Cortex of kidney (tissue), 1 donor: Measurements from ENCODE around the gene EPG5.
"Not testable (repeated sequence)": the region's sequence is repeated elsewhere in the genome, so short reads cannot be mapped to it uniquely, and the experiment has no call there.

ENCODE experiments used
- DNase-seq: peaks from one replicate; lab custom pipeline; 2025; lab: John Stamatoyannopoulos, UW

Gene EPG5

DNA sequence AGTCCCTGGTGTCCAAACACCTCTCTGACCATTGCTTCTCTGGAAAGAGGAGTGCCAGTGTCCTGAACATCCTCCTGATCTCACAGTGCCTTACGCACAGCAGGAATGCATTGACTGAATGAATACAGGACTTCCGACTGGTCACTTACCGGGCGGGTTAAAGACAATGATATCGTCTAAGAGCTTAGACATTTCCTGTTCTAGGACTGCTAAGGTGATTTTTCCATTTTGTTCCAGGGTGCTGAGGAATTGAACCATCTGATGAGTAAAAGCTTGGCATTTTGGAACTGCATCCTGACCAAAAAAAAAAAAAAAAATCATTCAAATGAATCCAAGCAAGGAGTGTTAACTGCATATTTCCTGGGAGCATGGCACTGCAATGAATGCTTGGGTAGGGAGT lies 101.7 kb downstream of the EPG5 start:
- no peak for DNase-seq

DNA sequence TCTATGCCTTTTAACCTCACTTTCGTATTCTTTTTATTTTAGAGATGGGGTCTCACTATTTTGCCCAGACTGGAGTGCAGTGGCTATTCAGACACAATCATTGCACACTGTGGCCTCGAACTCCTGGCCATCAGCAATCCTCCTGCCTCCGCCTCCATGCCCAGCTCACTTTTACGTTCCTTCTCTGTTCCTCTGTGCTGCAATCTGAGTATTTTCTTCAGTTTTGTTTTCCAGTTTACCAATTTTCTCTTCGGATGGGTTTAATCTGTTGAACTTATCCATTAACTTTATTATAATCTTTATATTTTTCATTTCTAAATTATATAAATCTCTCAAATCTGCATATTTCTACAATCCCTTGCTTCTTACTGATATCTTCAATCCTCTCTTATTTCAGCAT lies 103.0 kb downstream of the EPG5 start:
- DNase-seq: no peak

DNA sequence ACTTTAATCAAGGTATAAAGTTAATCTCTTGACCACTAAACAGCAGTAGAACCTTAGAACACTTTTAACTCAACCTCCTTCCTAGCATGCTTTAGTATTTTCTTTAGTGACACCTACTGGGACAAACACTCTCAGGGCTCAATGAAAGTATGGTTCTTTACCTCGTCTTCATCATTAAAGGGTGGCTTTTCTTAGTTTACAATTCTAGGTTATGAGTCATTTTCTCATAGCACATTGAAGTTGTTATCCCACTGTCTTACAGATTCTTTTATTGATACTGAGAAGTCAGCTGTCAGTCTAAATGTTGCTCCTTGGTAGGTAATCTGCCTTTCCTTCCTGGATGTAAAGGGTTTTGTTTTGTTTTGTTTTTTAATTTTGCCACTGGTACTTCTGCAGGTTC lies 103.7 kb downstream of the EPG5 start:
- no peak for DNase-seq

DNA sequence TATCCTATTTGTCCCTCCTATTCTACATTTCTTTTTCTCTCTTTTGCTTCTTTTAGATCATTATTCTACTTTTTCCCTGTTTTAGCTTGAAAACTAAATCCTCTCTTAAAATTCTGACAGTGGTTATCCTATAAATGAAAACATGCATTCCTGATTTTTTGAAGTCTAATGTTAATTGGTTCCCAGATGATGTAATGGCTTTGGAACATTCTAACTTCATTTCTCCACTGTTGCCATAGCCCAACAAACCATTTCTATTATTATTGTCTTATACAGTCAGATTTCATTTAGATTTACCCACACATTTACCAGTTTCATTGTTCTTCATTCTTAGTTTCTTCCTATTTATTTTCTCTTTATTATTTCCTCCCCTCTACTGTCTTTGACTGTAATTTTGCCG lies 105.2 kb downstream of the EPG5 start:
- DNase-seq: no peak

DNA sequence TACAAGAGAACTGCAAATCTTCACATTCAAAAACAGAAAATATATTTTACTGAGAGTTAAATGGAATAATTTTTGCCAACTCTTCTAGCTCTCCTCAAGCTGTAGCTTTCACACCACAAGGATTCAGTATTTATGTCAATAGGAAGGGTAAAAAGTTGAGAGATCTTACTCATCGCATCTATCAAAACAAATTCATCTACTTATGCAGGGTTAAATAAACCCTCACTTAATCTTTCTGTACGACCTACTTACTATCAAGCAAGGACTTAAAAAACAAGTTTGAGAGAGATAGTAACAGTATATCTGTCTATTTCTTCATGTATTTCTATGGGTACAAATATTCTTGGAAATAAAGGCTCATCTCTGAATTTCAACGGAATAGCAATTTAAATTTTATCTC lies 106.2 kb downstream of the EPG5 start:
- no peak for DNase-seq

DNA sequence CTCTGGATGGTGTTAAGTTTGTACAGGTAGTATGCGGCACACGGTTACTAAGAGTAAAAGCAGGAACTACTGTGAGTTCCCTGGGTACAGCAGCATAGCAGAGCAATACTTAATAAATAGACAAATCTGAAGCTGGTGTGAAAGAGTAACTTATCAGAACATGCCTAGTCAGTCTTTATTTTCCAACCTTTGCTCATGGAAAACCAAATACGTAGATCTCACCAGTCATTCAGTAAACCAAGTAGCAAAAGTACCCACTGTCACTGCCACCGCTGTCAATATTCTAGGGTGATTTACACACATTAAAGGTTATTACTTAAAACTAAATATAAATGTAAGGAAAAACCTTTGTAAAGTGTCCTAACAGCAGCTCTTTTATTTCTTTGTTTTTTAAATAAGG lies 106.6 kb downstream of the EPG5 start:
- no peak for DNase-seq

DNA sequence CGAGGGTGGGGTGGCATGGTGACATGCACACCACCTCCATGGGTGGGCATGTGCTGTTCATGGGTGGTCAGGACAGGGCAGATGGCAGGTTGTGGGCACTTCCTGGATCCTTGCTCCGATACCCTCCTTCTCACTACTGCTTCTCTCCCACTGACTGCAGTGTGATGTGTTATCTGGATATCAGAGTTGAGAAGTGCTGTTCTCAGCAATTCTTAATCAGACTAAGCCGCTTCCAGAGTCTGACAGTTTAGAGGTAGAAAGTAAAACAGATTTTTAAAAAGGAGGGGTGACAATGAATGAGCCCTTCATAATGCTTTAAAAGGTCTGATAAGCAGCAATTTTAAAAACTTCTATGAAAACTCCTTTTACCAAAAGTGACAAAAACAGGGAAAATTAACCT lies 107.8 kb downstream of the EPG5 start:
- no peak for DNase-seq

DNA sequence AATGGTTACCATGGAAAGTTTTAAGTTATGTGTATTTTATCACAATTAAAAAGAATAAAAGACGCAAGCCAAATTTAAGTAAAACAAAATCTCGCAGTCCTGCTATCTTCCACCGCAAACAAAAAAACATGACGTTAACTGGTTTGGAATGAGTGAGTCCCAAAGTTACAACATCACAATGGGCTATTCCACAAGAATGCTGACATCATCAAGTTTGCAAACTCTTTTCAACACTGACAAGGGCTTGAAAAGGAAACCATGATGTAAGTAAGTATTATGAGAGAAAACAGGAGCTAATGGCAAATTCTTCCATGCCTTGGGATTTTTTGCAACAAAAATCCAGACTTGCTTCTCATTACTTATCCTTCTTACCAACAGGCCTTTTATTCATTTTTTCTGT lies 110.6 kb downstream of the EPG5 start:
- no peak for DNase-seq

DNA sequence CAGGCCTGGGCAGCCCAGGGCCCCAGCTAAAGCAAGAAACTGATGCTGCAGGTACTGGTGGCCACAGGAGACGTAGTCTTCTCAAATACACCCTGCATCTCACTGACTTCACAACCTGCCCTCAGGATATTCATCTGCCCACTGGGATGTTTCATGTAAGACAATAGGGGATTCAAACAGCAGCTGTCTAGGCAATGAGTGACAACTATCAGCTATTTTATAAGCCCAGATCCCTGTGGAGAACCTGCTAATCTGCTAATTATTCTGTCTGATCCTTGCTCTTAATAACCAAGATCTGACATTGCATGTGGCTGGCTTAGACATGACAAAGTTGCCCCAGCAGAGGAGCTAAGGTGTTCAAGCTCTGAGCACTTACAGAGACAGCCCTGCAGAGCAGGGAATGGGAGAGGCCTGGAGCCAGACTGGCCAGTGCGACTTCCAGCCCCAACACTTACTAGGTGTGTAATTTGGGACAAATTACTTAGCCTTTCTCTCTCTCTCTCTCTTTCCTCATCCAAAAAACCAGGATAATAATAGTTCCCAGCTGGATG lies 113.0 kb downstream of the EPG5 start:
- no peak for DNase-seq

DNA sequence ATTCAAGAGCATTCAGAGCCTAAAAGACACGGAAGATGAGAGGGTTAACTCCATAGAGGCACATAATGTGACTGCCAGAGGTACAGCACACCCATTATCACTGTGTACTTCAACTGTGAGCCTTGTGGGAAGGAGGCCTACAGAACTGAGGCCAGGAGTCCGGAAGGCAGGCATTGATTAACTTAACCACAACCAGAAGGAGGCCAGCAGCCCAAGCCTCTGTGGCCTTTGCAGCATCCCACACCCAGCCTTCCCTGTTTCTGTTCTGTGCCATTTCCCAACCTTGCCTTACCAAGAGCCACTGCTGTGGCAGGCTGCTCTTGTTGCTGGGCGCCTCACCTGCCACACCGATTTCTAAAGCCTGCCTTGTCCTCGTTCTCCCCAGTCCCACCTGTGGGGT lies 114.5 kb downstream of the EPG5 start:
- DNase-seq: no peak

DNA sequence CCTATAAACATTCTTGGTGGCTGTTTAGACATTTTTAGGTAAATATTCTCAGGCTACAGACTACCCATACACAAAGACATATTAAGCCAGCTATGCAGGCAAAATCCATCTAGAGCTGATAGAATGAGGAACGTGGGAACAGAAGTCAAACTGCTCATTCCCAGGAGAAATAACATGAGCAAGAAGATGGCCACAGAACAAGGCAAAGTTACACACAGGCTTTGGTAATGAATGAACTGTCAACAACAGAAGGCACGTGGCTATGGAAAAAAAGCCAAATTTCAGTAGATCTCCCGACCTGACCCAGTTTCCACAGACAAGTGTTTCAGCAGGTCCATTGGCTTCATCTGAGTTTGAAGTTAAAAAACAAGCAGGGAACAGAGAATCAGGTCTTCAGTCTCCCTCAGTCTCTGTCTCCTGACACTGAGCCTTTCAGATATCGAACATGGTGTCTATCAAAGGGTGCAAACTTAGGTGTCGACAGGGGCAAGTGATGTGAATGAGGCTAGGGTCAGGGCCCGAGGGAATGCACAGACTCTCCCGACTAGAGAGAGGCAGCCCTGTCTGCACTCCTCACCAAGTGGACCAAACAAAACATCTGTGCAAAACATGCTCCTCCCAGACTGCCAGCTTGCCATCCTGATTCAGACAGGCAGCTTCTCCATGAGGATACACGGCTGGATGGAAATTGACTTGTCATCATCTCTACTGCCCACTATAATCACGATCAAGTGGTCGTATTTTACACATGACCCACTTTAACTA lies 115.8 kb downstream of the EPG5 start:
- no peak for DNase-seq

DNA sequence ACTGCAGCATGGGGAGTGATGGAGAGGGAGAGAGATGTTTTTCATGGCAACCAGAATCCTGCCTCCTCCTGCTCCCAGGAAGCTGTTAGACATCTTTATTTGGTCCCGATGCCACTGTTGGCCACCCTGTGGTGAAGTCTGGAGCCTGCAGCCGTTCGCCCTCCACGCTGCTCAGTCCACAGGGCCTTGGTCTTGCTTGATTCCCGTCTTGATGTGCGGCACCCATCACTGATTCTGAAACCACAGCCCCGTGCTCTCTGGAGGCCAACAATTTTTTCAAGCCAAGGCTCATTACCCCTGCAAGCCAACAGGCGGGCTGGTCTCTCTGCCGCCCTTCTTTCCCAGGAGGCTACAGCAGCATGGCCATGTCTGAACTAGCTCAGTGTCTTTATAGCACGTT lies 117.1 kb downstream of the EPG5 start:
- DNase-seq: no peak

DNA sequence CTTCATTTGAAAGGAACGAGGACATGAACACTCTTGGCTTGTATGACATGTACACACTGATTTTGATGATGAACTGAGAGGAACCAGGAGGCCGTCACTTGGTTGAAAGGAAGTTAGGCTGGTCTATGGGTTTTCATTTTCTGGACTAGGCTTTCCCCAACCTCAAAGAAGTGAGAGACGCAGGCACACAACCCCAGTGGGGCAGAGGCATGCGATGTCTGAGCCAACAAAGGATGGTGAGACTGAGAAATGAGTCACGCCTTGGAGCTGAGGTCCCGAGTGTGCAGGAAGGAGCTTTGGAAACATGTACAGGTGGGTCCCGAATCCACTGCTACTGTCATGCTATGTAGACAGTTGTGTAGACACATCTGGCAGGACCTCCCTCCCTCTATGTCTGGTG lies 117.6 kb downstream of the EPG5 start:
- no peak for DNase-seq

DNA sequence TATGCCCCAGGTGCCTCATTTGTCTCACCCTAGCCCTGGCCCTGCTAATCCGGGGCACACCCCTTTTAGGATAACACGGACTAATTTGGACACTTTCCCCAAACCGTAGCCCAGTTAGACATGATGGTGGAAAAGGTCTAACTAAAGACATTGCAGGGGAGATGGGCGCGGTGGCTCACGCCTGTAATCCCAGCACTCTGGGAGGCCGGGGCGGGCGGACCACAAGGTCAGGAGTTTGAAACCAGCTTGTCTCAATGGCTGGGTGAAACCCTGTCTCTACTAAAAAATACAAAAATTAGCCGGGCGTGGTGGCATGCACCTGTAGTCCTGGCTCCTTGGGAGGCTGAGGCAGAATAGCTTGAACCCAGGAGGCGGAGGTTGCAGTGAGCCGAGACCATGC lies 118.5 kb downstream of the EPG5 start:
- DNase-seq: not testable (repeated sequence)

DNA sequence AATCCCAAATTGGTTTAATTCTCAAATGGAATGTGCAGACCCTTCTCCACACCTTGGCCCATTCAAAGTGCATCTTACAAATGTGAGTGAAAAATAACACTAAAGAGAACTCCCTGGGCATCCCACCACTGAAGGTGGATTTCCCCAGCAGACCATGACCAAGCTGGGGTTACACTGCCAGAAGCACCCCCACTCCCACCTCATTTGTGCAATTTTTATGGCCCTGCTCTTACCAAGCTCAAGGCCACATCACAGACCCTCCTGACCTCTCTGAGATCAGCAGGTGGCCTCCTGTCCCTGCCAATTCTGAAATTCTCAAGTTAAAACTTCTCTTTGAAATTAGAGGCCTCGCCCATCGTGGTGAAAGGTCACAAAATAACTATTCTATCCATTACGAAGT lies 120.0 kb downstream of the EPG5 start:
- no peak for DNase-seq

DNA sequence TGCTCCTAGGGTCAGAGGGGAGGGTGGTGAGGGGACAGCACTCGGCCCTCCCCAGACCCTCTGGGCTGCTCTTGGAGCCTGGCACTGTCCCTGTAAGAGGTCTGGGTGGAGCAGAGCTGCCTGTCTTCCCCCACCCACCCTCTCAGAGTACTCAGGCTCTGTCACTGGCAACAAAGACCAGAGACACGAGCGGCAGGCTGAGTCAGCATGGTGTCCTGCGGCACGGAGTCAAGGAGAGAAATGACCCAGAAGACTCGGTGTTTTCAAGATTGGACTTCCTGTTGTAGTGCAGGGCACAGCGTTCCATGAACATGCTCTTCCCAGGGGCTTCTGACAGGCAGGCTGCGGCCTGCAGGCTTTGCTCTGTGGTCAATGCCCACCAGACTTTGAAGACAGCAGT lies 121.7 kb downstream of the EPG5 start:
- no peak for DNase-seq

DNA sequence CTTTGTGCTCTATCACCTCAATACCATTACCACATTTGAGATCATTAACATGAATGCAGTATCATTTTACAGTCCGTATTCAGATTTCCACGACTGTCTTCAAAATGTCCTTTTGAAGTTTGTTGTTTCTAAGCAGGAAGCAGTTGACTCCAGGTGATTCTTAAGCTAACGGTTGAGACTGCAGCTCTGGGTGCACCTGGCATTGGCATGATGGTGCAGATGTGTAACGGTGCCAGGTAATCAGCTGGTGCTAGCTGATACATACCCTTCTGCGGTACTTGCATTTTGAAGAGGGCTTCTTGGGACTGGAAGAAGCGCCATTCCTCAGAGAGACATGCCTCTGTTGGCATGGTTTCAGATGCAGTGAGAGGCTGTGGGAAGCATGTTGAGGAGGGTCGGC lies 122.2 kb downstream of the EPG5 start:
- DNase-seq: no peak

DNA sequence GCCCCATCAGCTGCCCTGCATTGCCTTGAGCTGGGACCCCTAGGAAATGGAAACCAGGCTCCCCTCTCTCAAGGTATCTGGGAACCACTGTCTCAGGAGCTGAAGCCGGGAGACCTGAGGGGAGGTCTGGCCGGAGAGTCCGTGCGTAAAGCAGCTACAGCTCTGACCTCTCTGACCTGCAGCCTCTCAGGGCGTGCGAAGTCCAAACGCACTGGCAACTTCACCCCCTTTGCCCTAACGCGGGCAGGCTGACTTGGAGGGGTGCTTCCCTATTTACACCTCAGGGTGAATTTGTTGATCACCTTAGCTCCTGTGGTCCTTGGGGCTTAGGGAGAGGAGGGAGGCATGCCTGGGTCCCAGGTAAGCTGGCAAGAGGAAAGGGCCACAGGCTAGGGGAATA lies 124.1 kb downstream of the EPG5 start:
- no peak for DNase-seq

DNA sequence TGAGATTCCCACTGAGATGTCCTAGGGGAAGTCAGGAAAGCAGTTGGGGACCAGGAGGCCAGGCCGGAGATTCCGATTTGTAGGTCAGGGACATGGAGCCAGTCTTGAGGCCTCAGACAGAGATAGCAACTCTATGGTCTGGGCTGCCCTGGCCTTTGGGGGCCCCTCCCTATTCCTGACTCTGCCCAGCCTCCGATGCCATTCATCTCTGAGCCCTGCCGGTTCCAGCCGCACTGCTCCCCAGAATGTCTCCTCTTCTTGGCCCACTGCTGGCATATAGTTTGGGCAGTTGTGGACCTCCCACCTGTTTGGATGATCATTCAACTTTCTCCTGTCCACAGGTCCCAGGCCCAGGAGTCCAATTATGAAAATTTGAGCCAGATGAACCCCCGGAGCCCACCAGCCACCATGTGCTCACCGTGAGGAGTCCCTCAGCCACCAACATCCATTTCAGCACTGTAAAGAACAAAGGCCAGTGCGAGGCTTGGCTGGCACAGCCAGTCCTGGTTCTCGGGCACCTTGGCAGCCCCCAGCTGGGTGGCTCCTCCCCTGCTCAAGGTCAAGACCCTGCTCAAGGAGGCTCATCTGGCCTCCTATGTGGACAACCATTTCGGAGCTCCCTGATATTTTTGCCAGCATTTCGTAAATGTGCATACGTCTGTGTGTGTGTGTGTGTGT lies 125.2 kb downstream of the EPG5 start:
- no peak for DNase-seq

DNA sequence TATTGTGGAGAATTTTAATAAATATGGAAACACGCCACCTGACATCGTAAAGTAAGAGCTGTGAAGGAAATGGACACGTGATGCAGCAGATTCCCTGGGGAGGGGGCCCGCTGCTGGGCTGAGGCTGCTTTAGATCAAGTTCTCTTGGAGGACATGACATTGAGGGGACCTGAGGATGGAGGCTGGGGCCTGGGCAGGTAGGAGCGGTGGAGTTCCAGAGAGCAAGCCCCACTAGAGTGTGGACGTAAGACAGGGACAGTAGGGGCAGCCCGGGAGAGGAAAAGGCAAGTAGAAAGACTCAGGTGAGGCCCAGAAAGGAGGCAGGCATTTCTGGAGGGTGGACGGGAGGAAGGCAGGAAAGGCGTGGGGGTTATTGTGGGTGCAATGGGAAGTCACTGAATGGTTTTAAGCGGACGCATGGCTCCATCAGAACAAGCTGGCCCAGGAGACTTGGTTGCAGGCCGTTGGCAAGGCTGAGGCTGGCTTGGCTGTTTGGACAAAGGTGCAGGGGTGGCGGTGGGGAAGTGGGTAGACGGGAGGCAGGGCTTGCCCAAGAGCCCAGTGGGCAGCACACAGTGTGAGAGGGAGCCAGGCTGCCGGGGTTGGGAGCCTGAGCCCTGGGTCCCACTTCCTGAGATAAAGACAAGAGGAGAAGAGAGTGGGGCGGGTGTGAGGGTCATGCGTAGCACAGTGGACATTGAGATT lies 125.9 kb downstream of the EPG5 start:
- DNase-seq: no peak

DNA sequence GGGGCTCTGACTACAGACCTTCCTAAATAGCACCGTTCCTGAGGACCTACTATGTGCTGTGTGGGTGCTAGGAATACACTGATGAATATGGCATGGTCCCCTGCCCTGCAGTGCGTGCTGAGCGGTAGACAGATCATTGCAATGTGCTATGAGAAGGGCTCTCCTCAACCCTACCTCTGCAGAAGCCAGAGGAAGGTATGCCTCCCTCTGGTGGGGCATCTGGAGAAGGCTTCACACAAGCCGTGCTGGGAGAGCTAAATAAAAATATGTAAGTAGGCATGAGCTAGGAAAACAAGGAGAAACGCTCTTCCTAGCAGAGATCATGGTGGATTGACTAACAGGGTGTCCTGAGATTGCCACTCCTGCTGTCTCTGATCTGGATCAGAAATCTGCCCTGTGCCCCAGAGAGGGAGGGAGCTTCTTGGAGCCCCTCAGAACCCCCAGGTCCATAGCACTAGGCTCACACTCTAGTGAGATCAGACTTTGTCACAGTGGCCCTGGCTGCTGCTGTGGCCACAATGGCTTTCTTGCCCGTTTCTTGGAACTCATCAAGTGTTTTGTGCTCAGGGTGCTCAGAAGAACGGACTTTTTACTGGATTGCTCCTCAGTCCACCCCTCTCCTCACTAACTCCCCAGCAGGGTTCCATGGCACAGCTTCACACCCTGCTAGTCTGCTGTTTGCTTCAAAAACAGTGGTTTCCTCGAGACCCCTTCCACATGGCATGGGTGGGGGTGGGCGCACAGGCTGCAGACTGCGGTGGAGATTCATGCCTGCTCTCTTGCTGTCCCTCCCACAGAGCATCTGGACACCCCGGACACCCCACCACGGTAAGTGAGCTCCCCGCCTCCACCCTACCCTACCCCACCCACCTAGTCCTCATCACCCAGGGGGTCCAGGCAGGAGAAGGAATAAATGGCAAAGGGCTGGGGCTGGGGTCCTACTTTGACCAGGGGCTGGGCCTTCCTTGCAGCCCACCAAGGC lies 127.4 kb downstream of the EPG5 start:
- DNase-seq: no peak
